Heart left ventricle (tissue), 13 donors: ENCODE results near the gene GPLD1.

Experiments
- CTCF ChIP-seq, 12 donors: fragments of 200-600 bp; sonication (generic) in 4 of 12; IDR thresholded peaks; one replicate each; pipeline versions ENCODE4 v1.5.0 to v1.8.0; 2018 to 2022; ENCODE audit warnings: antibody characterized with exemption in 12 of 12, mild to moderate bottlenecking in 5 of 12
- POLR2A ChIP-seq, 2 donors: fragments of 450-650 bp; IDR thresholded peaks; one replicate each; pipeline ENCODE4 v1.6.1; 2017; ENCODE audit warnings: antibody characterized with exemption in 2 of 2, mild to moderate bottlenecking in 2 of 2, moderate library complexity in 2 of 2
- donor health status: ischemic (EF 13 %, LVEDD 7.1; RV severe dilation, severe dysfunction).
- donor health status: DM: no; HTN: yes; CAD: no.
- donor health status: DM: no; HTN: no; CAD: no.
- donor health status: ischemic (EF 25% LVEDD 6.9; RV normal size, moderate dysfunction).
- donor health status: ischemic (EF 25% LVEDD 5.7; RV mildly dilated, moderate dysfunction).
- donor health status: ischemic (EF 35%, LVEDD 5.7; RV mildly dilated, moderate dysfunction).
- donor health status: nonischemic (EF 11% LVEDD 7.7; RV severe dilation, severe dysfunction).
- donor health status: DM: yes; HTN: yes; CAD: no.
- donor health status: PGD.
- donor health status: ischemic (EF 29% LVEDD 5.4; RV normal size, mild dysfunction).
- donor health status: nonischemic (EF 23%, LVEDD 6.1; RV moderate dilation, normal function).

GRCh38 chr6:24391756-24392405 is 97.5 kb downstream of the GPLD1 start:
- no peak for TF ChIP-seq POLR2A (IDR thresholded peaks at IDR 0.05)
- no peak for TF ChIP-seq CTCF (IDR thresholded peaks at IDR 0.05)
